ENCODE measurements around the gene XRRA1.

GRCh38 chr11:74816664-74817063 is 132.2 kb downstream of the XRRA1 start:
- no peak for TF ChIP-seq CTCF (IDR thresholded peaks at IDR 0.05)
- TF ChIP-seq POLR2A (IDR thresholded peaks at IDR 0.05): no peak
